Astrocyte (in vitro differentiated cells and primary cell): Measurements from ENCODE around the gene CCNB2. TPM values are rescaled to one million over a fixed set of nuclear protein-coding genes. Genes with fewer than 3 reads are reported as not detected.

Experiments
- DNase-seq: peaks from one replicate; pipeline ENCODE4 v3.0.0-alpha.2; 2010; ENCODE audit warnings: low read depth
- FAIRE-seq: peaks from 2 replicates; lab custom pipeline; 2011; peaks lifted over from hg19 to GRCh38; lab: Jason Lieb, UNC
- H2AFZ ChIP-seq: 2 replicates; pipeline ENCODE4 v1.6.0; 2012; ENCODE audit warnings: low read depth, low read length, inconsistent platforms
- H3K27ac ChIP-seq: 2 replicates; pipeline ENCODE4 v1.5.1; 2011; ENCODE audit warnings: low read depth, low read length, inconsistent platforms
- H3K27me3 ChIP-seq: 2 replicates; pipeline ENCODE4 v1.6.0; 2011; ENCODE audit warnings: low read length, inconsistent platforms; ENCODE audit not compliant: insufficient read depth
- H3K36me3 ChIP-seq: 2 replicates; pipeline ENCODE4 v1.5.1; 2011; ENCODE audit warnings: low read length, inconsistent platforms; ENCODE audit not compliant: insufficient read depth
- H3K4me1 ChIP-seq: 2 replicates; pipeline ENCODE4 v1.5.1; 2011; ENCODE audit warnings: low read length, inconsistent platforms; ENCODE audit not compliant: insufficient read depth
- H3K4me2 ChIP-seq: 2 replicates; pipeline ENCODE4 v1.6.0; 2012; ENCODE audit warnings: low read length, inconsistent platforms
- H3K4me3 ChIP-seq: 2 replicates; pipeline ENCODE4 v1.5.1; 2011; ENCODE audit warnings: low read depth, mild to moderate bottlenecking, low read length, inconsistent platforms; ENCODE audit not compliant: insufficient read depth
- H3K79me2 ChIP-seq: 2 replicates; pipeline ENCODE4 v1.6.0; 2012; ENCODE audit warnings: mild to moderate bottlenecking, low read length, inconsistent platforms; ENCODE audit not compliant: insufficient read depth
- H3K9ac ChIP-seq: 2 replicates; pipeline ENCODE4 v1.6.0; 2012; ENCODE audit warnings: mild to moderate bottlenecking, low read length, inconsistent platforms
- H3K9me3 ChIP-seq: 2 replicates; pipeline ENCODE4 v1.5.1; 2012; ENCODE audit warnings: low read depth, mild to moderate bottlenecking, low read length, inconsistent platforms; ENCODE audit not compliant: insufficient read depth
- H4K20me1 ChIP-seq: 2 replicates; pipeline ENCODE4 v1.6.0; 2012; ENCODE audit warnings: low read length, inconsistent platforms; ENCODE audit not compliant: insufficient read depth
- H3K27ac Mint-ChIP-seq: one replicate; pipeline ENCODE4 v1.8.0; 2021; ENCODE audit warnings: mild to moderate bottlenecking, mixed read lengths; ENCODE audit not compliant: unreplicated experiment
- H3K27me3 Mint-ChIP-seq: one replicate; pipeline ENCODE4 v1.8.0; 2021; ENCODE audit warnings: low read depth, mixed read lengths; ENCODE audit not compliant: unreplicated experiment
- H3K36me3 Mint-ChIP-seq: one replicate; pipeline ENCODE4 v1.8.0; 2021; ENCODE audit warnings: low read depth, mixed read lengths; ENCODE audit not compliant: unreplicated experiment
- H3K4me1 Mint-ChIP-seq: one replicate; pipeline ENCODE4 v1.8.0; 2021; ENCODE audit warnings: low read depth, mixed read lengths; ENCODE audit not compliant: unreplicated experiment
- H3K4me3 Mint-ChIP-seq: one replicate; pipeline ENCODE4 v1.8.0; 2021; ENCODE audit warnings: mild to moderate bottlenecking, moderate library complexity, mixed read lengths; ENCODE audit not compliant: unreplicated experiment
- H3K9me3 Mint-ChIP-seq: one replicate; pipeline ENCODE4 v1.8.0; 2021; ENCODE audit warnings: mild to moderate bottlenecking, mixed read lengths; ENCODE audit not compliant: unreplicated experiment
- CTCF ChIP-seq: IDR thresholded peaks from 2 replicates; pipeline ENCODE4 v1.5.1; 2011; ENCODE audit warnings: low read depth, mild to moderate bottlenecking, inconsistent platforms, low read length, moderate library complexity; ENCODE audit not compliant: insufficient read depth
- EZH2 ChIP-seq: IDR thresholded peaks from 2 replicates; pipeline ENCODE4 v1.6.1; 2012; ENCODE audit warnings: mild to moderate bottlenecking, low read length, inconsistent platforms; ENCODE audit not compliant: insufficient read depth
- total RNA-seq: library from RNA; stranded (reverse); gene quantifications from 2 replicates; pipeline ENCODE4 v1.2.1, GENCODE V29; 2021

The CCNB2 gene
- total RNA-seq, 1 donor from 2014 or later = 7.9 TPM

DNA sequence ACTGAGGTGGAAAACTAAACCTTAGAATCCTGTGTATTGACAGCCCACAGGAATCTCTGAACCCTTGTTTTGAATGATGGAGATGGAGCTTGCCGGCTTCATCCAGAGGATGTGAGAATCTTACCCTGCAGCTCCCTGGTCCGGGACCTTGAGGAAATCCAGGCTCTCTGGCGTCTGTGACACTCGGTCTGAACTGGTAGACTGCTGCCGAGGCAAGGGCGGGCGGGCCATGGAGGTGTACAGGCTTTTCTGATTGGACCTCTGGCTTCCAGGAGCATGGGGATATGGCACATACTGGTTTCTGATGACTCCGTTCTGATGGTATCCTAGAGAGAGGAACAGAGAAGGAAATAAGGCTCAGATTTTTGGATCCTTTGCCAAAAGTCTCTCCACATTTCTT lies 48.5 kb downstream of the CCNB2 start:
- H3K79me2 ChIP-seq = no peaks in the 10 kb centered on the region
- no peaks in the 10 kb centered on the region for H3K9me3 ChIP-seq
- no peak overlapping the region for H3K27ac Mint-ChIP-seq
- no peak overlapping the region for H3K4me2 ChIP-seq
- no peak overlapping the region for H2AFZ ChIP-seq
- no peak overlapping the region for H3K27ac ChIP-seq
- no peak overlapping the region for H3K4me3 Mint-ChIP-seq
- no peak for TF ChIP-seq CTCF
- TF ChIP-seq EZH2 = no peak
- no peaks in the 10 kb centered on the region for H3K4me1 ChIP-seq
- H3K27me3 ChIP-seq = no peaks in the 10 kb centered on the region
- H3K9ac ChIP-seq = no peak overlapping the region
- H3K27me3 Mint-ChIP-seq = no peaks in the 10 kb centered on the region
- H3K4me3 ChIP-seq = no peak overlapping the region
- H3K4me1 Mint-ChIP-seq = no peaks in the 10 kb centered on the region
- no peak for DNase-seq
- peaks cover 5% of the 10 kb centered on the region for H4K20me1 ChIP-seq
- peaks cover 45% of the 10 kb centered on the region for H3K36me3 Mint-ChIP-seq
- H3K9me3 Mint-ChIP-seq = no peaks in the 10 kb centered on the region
- peaks cover 47% of the 10 kb centered on the region for H3K36me3 ChIP-seq
- no peak for FAIRE-seq

GRCh38 chr15:59154243-59154642 lies 49.3 kb downstream of the CCNB2 start:
- peaks cover 50% of the 10 kb centered on the region for H3K36me3 Mint-ChIP-seq
- H3K9me3 Mint-ChIP-seq = no peaks in the 10 kb centered on the region
- Histone ChIP-seq H3K9me3 (no peaks in the 10 kb centered on the region), H2AFZ (no peak overlapping the region), H4K20me1 (peaks cover 3% of the 10 kb centered on the region), H3K27me3 (no peaks in the 10 kb centered on the region), H3K4me1 (no peaks in the 10 kb centered on the region), H3K4me3 (no peak overlapping the region), H3K4me2 (no peak overlapping the region), H3K27ac (no peak overlapping the region), H3K36me3 (peaks cover 51% of the 10 kb centered on the region), H3K79me2 (no peaks in the 10 kb centered on the region), H3K9ac (no peak overlapping the region)
- H3K4me3 Mint-ChIP-seq = no peak overlapping the region
- TF ChIP-seq CTCF (no peak), EZH2 (no peak)
- H3K27me3 Mint-ChIP-seq = no peaks in the 10 kb centered on the region
- no peak overlapping the region for H3K27ac Mint-ChIP-seq
- no peak for DNase-seq
- no peaks in the 10 kb centered on the region for H3K4me1 Mint-ChIP-seq
- no peak for FAIRE-seq

- TF ChIP-seq CTCF (no peak), EZH2 (no peak)
- no peak overlapping the region for H3K4me2 ChIP-seq
- no peak overlapping the region for H3K9ac ChIP-seq
- H3K27me3 Mint-ChIP-seq = no peaks in the 10 kb centered on the region
- H3K27ac ChIP-seq = no peak overlapping the region
- no peak overlapping the region for H3K27ac Mint-ChIP-seq
- no peaks in the 10 kb centered on the region for H3K4me1 Mint-ChIP-seq
- DNase-seq = no peak
- H4K20me1 ChIP-seq = peaks cover under 1% of the 10 kb centered on the region
- H3K9me3 Mint-ChIP-seq = no peaks in the 10 kb centered on the region
- no peaks in the 10 kb centered on the region for H3K4me1 ChIP-seq
- H2AFZ ChIP-seq = no peak overlapping the region
- H3K27me3 ChIP-seq = no peaks in the 10 kb centered on the region
- H3K4me3 ChIP-seq = no peak overlapping the region
- H3K36me3 ChIP-seq = peaks cover 51% of the 10 kb centered on the region
- no peaks in the 10 kb centered on the region for H3K9me3 ChIP-seq
- H3K4me3 Mint-ChIP-seq = no peak overlapping the region
- H3K36me3 Mint-ChIP-seq = peaks cover 48% of the 10 kb centered on the region
- H3K79me2 ChIP-seq = no peaks in the 10 kb centered on the region
- FAIRE-seq = no peak
These were observed 50.5 kb downstream of the CCNB2 start for GRCh38 chr15:59155431-59155830.
